AG04450 (cell line): ENCODE measurements around the gene LLGL1. TPM values are rescaled to one million over a fixed set of nuclear protein-coding genes. Genes with fewer than 3 reads are reported as not detected.

Experiments
- CTCF ChIA-PET: fragments of 300-600, 350-600 bp; formaldehyde crosslinking; extraction: SDS; loops from one replicate; lab custom pipeline; 2022; ENCODE audit warnings: antibody characterized with exemption, inconsistent platforms; lab: Charles Lee
- POLR2A ChIA-PET: fragments of 350-600 bp; formaldehyde crosslinking; extraction: SDS; loops from one replicate; lab custom pipeline; 2021; ENCODE audit warnings: antibody characterized with exemption, inconsistent platforms; lab: Yijun Ruan, JAX
- DNase-seq: peaks from one replicate; pipeline ENCODE4 v3.0.0-alpha.2; 2011; ENCODE audit warnings: low read depth, low spot score
- H3K27ac ChIP-seq: one replicate; pipeline ENCODE4 v1.5.1; 2012; ENCODE audit warnings: low read depth, low read length, control low read depth
- H3K27me3 ChIP-seq: one replicate; pipeline ENCODE4 v1.6.0; 2012; ENCODE audit warnings: low read length; ENCODE audit not compliant: control insufficient read depth, insufficient read depth
- H3K4me3 ChIP-seq: 2 replicates; pipeline ENCODE4 v1.5.1; 2011; ENCODE audit warnings: mild to moderate bottlenecking, low read depth, low read length, control low read depth
- H3K9me3 ChIP-seq: 2 replicates; pipeline ENCODE4 v1.5.1; 2012; ENCODE audit warnings: low read length; ENCODE audit not compliant: control insufficient read depth, insufficient read depth
- polyA plus RNA-seq: library from polyadenylated mRNA; depleted of rRNA; stranded (reverse); fragments of >200 nt; gene quantifications from 2 replicates; pipeline ENCODE4 v1.2.3, GENCODE V29; 2011
- TF ChIP-seq, protein P1 (sequence below): IDR thresholded peaks from 2 replicates; pipeline ENCODE4 v1.5.1; 2011; ENCODE audit warnings: low read depth, low read length, control low read depth, inconsistent platforms

The LLGL1 gene
- polyA plus RNA-seq, 1 experiment, result 27.1 TPM

- Histone ChIP-seq H3K27ac (no peak overlapping the region), H3K9me3 (no peaks in the 10 kb centered on the region; the same call in 1 of the 2 replicates), H3K27me3 (no peaks in the 10 kb centered on the region), H3K4me3 (no peak overlapping the region)
- ChIA-PET POLR2A (no interaction called here), CTCF (interaction anchor here (1.1 kb wide), 1 partner anchor 11 kb away, joined by 5 read pairs; no protein-coding TSS in a partner anchor)
- TF ChIP-seq, protein P1, sequence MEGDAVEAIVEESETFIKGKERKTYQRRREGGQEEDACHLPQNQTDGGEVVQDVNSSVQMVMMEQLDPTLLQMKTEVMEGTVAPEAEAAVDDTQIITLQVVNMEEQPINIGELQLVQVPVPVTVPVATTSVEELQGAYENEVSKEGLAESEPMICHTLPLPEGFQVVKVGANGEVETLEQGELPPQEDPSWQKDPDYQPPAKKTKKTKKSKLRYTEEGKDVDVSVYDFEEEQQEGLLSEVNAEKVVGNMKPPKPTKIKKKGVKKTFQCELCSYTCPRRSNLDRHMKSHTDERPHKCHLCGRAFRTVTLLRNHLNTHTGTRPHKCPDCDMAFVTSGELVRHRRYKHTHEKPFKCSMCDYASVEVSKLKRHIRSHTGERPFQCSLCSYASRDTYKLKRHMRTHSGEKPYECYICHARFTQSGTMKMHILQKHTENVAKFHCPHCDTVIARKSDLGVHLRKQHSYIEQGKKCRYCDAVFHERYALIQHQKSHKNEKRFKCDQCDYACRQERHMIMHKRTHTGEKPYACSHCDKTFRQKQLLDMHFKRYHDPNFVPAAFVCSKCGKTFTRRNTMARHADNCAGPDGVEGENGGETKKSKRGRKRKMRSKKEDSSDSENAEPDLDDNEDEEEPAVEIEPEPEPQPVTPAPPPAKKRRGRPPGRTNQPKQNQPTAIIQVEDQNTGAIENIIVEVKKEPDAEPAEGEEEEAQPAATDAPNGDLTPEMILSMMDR, result no peak
- no peak for DNase-seq
Observed at GRCh38 chr17:18237461-18237860, 12.0 kb downstream of the LLGL1 start.

DNA sequence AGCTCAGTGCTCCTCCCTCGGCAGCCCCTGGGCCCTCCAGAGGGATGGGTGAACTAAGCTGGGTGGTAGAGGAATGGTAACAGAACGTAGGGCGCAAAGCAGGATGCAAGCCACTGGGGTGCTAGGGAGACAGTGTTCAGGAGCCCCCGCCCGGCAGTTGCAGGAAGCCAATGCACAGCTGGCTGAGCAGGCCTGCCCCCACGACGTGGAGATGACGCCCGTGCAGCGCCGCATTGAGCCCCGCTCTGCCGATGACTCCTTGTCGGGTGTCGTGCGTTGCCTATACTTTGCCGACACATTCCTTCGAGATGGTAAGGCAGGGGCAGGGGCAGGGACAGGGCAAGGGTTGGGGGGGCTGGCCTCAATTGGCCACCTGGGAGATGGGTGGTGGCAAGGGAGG is 12.9 kb downstream of the LLGL1 start:
- Histone ChIP-seq H3K27ac (no peak overlapping the region), H3K27me3 (no peaks in the 10 kb centered on the region), H3K9me3 (no peaks in the 10 kb centered on the region; the same call in 1 of the 2 replicates), H3K4me3 (no peak overlapping the region)
- ChIA-PET POLR2A (no interaction called here), CTCF (no interaction called here)
- TF ChIP-seq, protein P1, result no peak
- DNase-seq, result no peak

- no peak overlapping the region for H3K27ac ChIP-seq
- TF ChIP-seq, protein P1, result no peak
- no peaks in the 10 kb centered on the region for H3K27me3 ChIP-seq
- no peak overlapping the region for H3K4me3 ChIP-seq
- DNase-seq, result no peak
- no peaks in the 10 kb centered on the region; the same call in 1 of the 2 replicates for H3K9me3 ChIP-seq
- CTCF ChIA-PET, result no interaction called here
- POLR2A ChIA-PET, result no interaction called here
Observed at GRCh38 chr17:18240449-18240848, 15.0 kb downstream of the LLGL1 start.

DNA sequence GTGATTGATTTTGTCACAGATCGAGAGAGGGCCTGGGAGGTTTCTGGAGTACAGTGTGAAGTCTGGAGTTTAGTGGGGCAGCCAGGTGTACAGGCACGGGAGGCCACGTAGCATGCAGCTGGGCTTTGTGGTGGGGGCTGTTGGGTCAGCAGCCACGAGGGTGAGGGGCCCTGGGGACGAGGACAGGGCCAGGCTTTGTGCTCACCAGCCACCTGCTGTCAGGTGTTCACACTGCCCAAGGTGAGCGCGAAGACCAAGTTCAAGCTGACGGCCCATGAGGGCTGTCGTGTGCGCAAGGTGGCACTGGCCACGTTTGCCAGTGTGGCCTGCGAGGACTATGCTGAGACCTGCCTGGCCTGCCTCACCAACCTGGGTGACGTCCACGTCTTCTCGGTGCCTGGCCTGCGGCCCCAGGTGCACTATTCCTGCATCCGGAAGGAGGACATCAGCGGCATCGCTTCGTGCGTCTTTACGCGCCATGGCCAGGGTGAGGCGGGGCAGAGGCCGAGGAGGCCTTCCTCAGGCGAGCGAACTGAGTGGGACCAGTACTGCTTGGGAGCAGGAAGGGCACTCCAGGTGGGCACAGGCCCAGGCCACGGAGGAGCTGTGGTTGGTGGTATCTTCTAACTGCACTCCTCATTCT is 15.9 kb downstream of the LLGL1 start:
- ChIA-PET CTCF (no interaction called here), POLR2A (no interaction called here)
- no peaks in the 10 kb centered on the region for H3K27me3 ChIP-seq

More for the DNA sequence above, 15.9 kb downstream of the LLGL1 start:
- H3K9me3 ChIP-seq, result no peaks in the 10 kb centered on the region; the same call in 1 of the 2 replicates
- H3K4me3 ChIP-seq, result no peak overlapping the region
- DNase-seq, result no peak
- TF ChIP-seq, protein P1, result no peak
- H3K27ac ChIP-seq, result no peak overlapping the region
